Right lobe of liver (tissue), 6 donors: ENCODE results near the gene LRRC75A. TPM values are rescaled to one million over a fixed set of nuclear protein-coding genes. Genes with fewer than 3 reads are reported as not detected.

Source experiments
- ATAC-seq, 4 donors: fragments of 200-7000 bp; cut with Tn5 transposase; one replicate each; pipeline ENCODE4 v1.9.1; 2020; ENCODE audit warnings: mild to moderate bottlenecking in 4 of 4, moderate library complexity in 4 of 4
- DNase-seq, 3 donors: peaks; one replicate each; pipeline ENCODE4 v3.0.0-alpha.2; 2020
- H3K27ac ChIP-seq, 3 donors: fragments of 200-600 bp; one replicate each; pipeline ENCODE4 v1.8.0; 2022
- H3K27me3 ChIP-seq, 2 donors: fragments of 200-600 bp; one replicate each; pipeline ENCODE4 v1.8.0; 2022
- H3K36me3 ChIP-seq, 4 donors: fragments of 200-600 bp; sonication (generic) in 1 of 4; one replicate each; pipeline versions ENCODE4 v1.5.1 to v1.8.0; 2017 to 2022; ENCODE audit warnings: control low read depth in 1 of 4
- H3K4me1 ChIP-seq, 4 donors: fragments of 200-600 bp; sonication (generic) in 1 of 4; one replicate each; pipeline versions ENCODE4 v1.5.1 to v1.8.0; 2017 to 2022; ENCODE audit warnings: control low read depth in 1 of 4
- H3K4me3 ChIP-seq, 3 donors: fragments of 200-600 bp; one replicate each; pipeline ENCODE4 v1.8.0; 2022
- H3K9me3 ChIP-seq, 4 donors: fragments of 200-600 bp; sonication (generic) in 1 of 4; one replicate each; pipeline versions ENCODE4 v1.5.1 to v1.8.0; 2017 to 2022; ENCODE audit warnings: control low read depth in 1 of 4
- CTCF ChIP-seq, 4 donors: fragments of 200-600 bp in 3 of 4; fragments of 450-650 bp in 1 of 4; IDR thresholded peaks; one replicate each; pipeline versions ENCODE4 v1.5.1 to v1.8.0; 2016 to 2022; ENCODE audit warnings: antibody characterized with exemption in 4 of 4, mild to moderate bottlenecking in 2 of 4
- POLR2A ChIP-seq: fragments of 450-650 bp; IDR thresholded peaks from one replicate; pipeline ENCODE4 v1.6.1; 2017; ENCODE audit warnings: antibody characterized with exemption, mild to moderate bottlenecking
- WGBS: methylation state at CpG from one replicate; pipeline ENCODE4 v1.1.6; 2018; ENCODE audit warnings: low coverage, low lambda C conversion rate; ENCODE audit not compliant: insufficient coverage; ENCODE audit errors: missing lambda C conversion rate; 5-methylcytosine and 5-hydroxymethylcytosine counted together
- intact Hi-C, 2 donors: fragments of 100-400 bp; cut with DNase I; formaldehyde crosslinking; loops; one replicate each; pipeline versions ENCODE4 v1.11.2 to v1.14.1; 2022
- total RNA-seq, 6 experiments: library from RNA; depleted of rRNA in 2 of 6; stranded (reverse); fragments of >200 nt in 2 of 6; fragmentation: NEBNext Ultra II Directional in 3 of 6; extraction: Animal tissue kit (Norgen Biotek cat#: 25700) in 3 of 6; gene quantifications; one replicate each; pipeline versions ENCODE4 v1.1.0 to v1.2.4, GENCODE V29; 2016 to 2023
- donor health status: DM: no; HTN: yes; CAD: no.
- donor health status: DM: no; HTN: no; CAD: no.
- donor health status: DM: no; HTN: no; CAD: no.
- donor health status: DM: no; HTN: yes; CAD: no.
- donor health status: DM: no; HTN: yes; CAD: no.

LRRC75A gene
- total RNA-seq, 6 experiments from 2014 or later, result 0.12 to 0.62 (median 0.22) TPM

GRCh38 chr17:16459855-16460550 lies 32.0 kb downstream of the LRRC75A start:
- Histone ChIP-seq H3K36me3 (no peaks in the 10 kb centered on the region), H3K4me3 (no peak overlapping the region), H3K27me3 (no peaks in the 10 kb centered on the region), H3K4me1 (peaks cover 0 to 10% (median 0%) of the 10 kb centered on the region in 4 donors), H3K9me3 (no peaks in the 10 kb centered on the region), H3K27ac (no peak overlapping the region)
- 50% methylated on average over 1 of the region's 5 CpGs for WGBS
- TF ChIP-seq POLR2A (no peak), CTCF (IDR thresholded peaks at IDR 0.05) (no peak)
- intact Hi-C loops, result no loop called here
- ATAC-seq (no peak), DNase-seq (no peak)

GRCh38 chr17:16459271-16459670 lies 32.7 kb downstream of the LRRC75A start:
- no peak for DNase-seq
- Histone ChIP-seq H3K36me3 (no peaks in the 10 kb centered on the region), H3K4me3 (no peak overlapping the region), H3K27ac (no peak overlapping the region), H3K27me3 (no peaks in the 10 kb centered on the region), H3K4me1 (peaks cover 0 to 10% (median 0%) of the 10 kb centered on the region in 4 donors), H3K9me3 (no peaks in the 10 kb centered on the region)
- WGBS, result 89% methylated on average over 4 of the region's 11 CpGs
- intact Hi-C loops, result no loop called here
- TF ChIP-seq CTCF (IDR thresholded peaks at IDR 0.05) (no peak), POLR2A (no peak)
- ATAC-seq, result no peak

GRCh38 chr17:16456742-16457316 lies 35.2 kb downstream of the LRRC75A start:
- no peak for DNase-seq
- no peaks in the 10 kb centered on the region for H3K4me1 ChIP-seq
- H3K27me3 ChIP-seq, result no peaks in the 10 kb centered on the region
- WGBS, result 100% methylated on average over 2 of the region's 9 CpGs
- TF ChIP-seq POLR2A, result no peak
- TF ChIP-seq CTCF (IDR thresholded peaks at IDR 0.05), result no peak
- no peak overlapping the region for H3K4me3 ChIP-seq
- intact Hi-C loops, result no loop called here
- no peak overlapping the region for H3K27ac ChIP-seq
- no peak for ATAC-seq
- no peaks in the 10 kb centered on the region for H3K36me3 ChIP-seq
- no peaks in the 10 kb centered on the region for H3K9me3 ChIP-seq

GRCh38 chr17:16455997-16456741 lies 35.8 kb downstream of the LRRC75A start:
- no peaks in the 10 kb centered on the region for H3K9me3 ChIP-seq
- no peaks in the 10 kb centered on the region for H3K4me1 ChIP-seq
- no peak for DNase-seq
- H3K36me3 ChIP-seq, result no peaks in the 10 kb centered on the region
- no peak for ATAC-seq
- TF ChIP-seq CTCF (IDR thresholded peaks at IDR 0.05), result no peak
- TF ChIP-seq POLR2A, result no peak
- 75% methylated on average over 4 of the region's 5 CpGs for WGBS
- H3K4me3 ChIP-seq, result no peak overlapping the region
- no peak overlapping the region for H3K27ac ChIP-seq
- intact Hi-C loops, result no loop called here
- H3K27me3 ChIP-seq, result no peaks in the 10 kb centered on the region
